ENCODE results near the gene GRID1.

DNA sequence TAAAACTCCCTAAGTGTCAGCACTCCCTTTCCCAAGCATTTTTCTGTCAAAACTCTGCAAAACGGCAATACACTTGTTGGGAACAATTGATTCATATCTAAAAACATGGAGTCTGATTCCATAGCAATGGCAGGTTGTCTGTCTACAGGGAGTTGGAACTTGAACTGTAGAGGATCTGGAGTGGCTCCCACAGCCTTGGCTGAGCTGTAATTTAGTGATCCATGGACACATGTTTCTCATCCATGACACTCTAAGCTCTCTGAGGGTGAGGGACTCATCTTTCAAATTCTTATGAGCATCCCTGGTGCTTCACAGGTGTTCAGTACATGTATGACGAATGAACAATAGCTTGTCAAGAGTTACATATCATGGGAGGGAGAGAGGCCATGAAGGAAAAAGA, 466.1 kb downstream of the GRID1 start:
- TF ChIP-seq CTCF (IDR thresholded peaks at IDR 0.05; ENCODE audit: low read length) (no peak), EZH2 (optimal IDR thresholded peaks at IDR 0.05; ENCODE audit: low read depth, low read length) (no peak), EZH2phosphoT487 (IDR thresholded peaks at IDR 0.05; ENCODE audit: low read length) (no peak)
